NCI-H1092 (cell line): ENCODE results near the gene CACNA1A.

Source experiments
- DNase-seq: peaks from one replicate; lab custom pipeline; 2025; lab: John Stamatoyannopoulos, UW

CACNA1A gene

DNA sequence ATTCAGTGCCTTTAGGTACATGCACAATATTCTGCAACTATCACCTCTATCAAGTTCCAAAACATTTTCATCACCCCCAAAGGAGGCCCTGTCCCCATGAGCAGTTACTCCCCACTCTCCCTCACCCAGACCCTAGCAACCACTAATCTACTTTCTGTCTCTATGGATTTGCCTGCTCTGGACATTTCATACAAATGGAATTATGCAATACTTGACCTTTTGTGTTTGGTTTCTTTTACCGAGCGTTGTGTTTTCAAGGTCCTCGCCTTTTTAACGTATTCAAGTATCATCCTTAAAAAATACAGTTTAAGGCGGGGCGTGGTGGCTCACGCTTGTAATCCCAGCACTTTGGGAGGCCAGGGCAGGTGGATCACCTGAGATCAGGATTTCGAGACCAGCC is 196.4 kb downstream of the CACNA1A start:
- DNase-seq: no peak

- no peak for DNase-seq
Measured at GRCh38 chr19:13303381-13304129, 202.7 kb downstream of the CACNA1A start.

DNA sequence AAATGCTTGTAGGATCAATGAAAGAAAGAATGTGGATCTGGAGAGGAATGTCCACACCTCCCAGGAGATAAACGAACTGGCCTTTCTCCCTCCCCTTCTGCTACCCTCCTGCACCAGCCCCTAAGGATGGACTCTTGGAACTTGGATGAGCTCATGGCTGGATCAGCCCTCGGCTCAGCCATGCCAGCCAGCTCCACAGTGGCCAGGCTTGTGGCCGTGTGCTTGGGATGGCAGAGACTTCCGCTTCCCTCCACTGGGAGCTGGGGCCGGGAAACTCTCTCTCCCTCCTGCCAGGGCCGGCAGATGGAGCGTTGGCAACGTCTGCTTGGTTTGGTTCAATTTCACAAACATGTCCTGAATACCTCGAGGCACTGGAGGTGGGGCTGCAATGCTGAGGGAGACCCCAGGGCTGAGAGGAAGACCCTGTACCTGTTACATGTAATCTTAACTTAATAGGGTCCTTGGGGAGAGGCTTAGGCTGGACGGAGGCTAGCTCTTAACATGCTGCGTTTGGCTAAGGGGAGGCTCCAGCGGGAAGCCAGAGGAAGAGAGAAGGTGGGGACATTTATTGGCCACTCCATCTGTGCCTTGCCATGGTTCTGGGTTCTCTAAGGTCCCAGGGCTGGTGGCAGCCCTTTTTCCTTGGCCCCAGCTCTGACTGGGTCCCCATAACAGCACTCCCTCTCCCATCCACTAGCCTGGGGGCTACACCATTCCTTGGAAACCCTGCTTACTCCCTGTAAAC is 203.6 kb downstream of the CACNA1A start:
- no peak for DNase-seq

- DNase-seq: no peak
Measured at GRCh38 chr19:13301627-13302334, 204.5 kb downstream of the CACNA1A start.

GRCh38 chr19:13300421-13301030 is 205.8 kb downstream of the CACNA1A start:
- DNase-seq: no peak

DNA sequence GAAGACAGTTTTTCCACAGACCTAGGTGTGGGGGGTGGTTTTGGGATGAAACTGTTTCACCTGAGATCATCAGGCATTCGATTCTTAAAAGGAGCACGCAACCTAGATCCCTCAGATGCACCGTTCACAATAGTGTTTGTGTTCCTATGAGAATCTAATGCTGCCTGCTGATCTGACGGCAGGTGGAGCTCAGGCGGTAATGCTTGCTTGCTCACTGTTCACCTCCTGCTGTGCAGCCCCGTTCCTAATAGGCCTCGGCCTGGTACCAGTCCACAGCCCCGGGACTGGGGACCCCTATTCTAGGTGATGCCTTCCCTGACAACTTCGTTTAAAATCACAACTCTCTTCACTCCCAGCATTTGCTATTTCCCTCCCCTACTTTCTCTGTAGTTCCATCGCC is 206.4 kb downstream of the CACNA1A start:
- DNase-seq: no peak

DNA sequence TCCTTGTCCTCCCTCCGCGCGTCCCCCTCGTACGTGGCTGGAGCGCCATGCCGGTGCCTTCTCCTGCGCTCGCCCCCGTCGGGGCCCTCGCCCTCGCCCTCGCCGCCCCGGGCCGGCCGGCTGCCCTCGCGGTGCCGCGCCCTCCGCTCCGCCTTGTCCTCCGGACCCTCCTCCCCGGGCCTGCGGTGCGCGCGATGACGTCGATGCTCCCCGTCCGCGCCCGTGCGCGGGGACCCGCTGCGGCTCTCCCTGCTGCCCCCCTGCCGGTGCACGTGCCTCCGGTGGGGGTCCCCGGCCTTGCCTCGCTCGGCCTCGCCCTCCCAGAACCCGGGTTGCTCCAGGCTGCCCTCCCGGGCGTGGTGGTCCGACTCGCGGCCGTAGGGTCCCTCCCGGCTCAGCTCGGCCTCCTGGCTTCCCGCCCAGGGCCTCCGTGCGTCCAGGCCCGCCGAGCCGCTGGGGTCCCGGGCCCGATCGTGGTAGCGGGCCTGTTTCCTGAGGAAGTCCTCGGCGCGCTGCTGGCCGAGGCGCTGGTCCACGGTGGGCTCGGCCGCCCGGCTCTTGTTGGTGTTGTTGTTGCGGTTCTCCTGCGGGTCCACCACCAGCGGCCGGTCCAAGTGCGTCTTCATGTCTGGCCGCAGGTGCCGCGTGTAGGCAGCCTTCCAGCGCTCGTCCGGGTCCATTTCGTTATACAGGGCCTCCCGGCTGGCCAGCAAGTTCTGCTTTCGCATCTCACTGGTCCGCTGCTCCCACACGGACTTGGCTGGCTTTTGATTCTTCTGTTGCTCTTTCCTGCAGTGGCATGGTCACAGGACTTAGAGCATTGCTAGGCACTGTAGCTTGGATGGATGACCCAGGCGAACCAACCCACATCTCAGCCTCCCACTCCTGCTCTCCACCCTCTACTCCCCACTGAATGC is 207.5 kb downstream of the CACNA1A start:
- no peak for DNase-seq

GRCh38 chr19:13297023-13297422 is 209.3 kb downstream of the CACNA1A start:
- DNase-seq: no peak

DNA sequence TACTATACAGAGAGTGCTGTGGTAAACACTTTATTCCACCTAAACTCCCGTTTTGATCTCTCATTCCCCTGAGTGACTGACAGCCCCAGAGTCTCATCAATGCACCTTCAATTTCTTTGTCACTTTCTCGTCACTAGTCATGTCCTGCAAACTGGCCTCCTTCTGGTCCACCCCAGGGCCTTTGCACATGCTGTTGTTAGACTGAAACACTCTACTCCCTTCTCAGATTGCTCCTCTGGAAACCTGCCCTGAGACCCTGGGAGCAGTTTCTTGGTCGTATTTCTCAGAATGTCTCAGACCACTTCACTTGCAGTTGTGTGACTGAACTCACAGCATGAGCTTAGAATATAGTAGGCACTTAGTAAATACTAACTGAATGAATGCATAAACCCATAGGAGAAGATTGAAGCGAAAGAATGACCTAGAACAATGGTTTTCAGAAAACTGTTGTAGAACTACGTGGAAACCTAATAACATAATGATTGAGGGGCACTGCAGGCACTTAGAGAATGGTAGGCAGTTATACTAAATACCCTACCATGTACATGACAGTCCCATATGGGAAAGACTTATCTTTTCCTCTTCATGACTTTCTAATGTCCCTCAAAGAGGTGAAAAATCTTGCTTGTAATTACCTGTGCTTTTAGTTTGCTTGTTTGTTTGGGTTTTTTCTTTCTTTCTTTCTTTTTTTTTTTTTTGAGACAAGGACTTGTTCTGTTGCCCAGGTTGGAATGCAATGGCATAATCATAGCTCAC is 211.3 kb downstream of the CACNA1A start:
- no peak for DNase-seq

DNA sequence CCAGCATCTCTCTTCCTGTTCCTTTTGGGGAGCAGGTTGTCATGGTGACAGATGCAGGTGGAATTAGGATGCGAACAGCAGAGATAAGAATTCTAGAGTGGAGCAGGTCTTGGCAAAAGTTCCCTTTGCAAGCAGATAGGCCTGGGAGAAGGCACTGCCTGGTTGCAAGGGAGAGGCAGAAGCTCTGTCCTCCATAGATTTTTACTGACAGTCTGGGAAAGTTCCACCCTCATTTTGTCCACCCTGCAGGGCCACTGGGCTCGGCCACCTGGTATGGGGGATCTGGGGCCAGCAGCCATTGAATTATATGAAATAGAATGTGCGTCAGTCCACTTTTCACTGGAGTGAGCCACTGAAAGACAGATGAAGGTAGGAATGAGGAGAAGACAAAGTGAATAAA is 214.4 kb downstream of the CACNA1A start:
- no peak for DNase-seq

- no peak for DNase-seq
Measured at GRCh38 chr19:13290741-13291140, 215.5 kb downstream of the CACNA1A start.

DNA sequence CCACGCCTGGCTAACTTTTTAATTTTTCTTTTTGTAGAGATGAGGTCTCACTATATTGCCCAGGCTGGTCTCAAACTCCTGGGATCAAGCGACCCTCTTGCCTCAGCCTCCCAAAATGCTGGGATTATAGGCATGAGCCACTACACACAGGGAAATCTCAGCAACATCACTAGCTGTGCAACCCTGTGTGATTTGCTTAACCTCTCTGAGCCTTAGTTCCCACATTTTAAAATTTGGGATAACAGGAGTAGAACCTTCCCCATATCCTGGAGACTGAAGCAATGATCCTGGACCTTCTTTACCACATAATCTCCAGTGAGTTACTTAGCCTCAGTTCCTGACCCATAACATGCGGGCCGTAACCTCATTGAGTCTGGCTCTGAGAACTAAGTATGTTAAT is 217.0 kb downstream of the CACNA1A start:
- DNase-seq: no peak

- no peak for DNase-seq
Measured at GRCh38 chr19:13286195-13286985, 219.9 kb downstream of the CACNA1A start.

DNA sequence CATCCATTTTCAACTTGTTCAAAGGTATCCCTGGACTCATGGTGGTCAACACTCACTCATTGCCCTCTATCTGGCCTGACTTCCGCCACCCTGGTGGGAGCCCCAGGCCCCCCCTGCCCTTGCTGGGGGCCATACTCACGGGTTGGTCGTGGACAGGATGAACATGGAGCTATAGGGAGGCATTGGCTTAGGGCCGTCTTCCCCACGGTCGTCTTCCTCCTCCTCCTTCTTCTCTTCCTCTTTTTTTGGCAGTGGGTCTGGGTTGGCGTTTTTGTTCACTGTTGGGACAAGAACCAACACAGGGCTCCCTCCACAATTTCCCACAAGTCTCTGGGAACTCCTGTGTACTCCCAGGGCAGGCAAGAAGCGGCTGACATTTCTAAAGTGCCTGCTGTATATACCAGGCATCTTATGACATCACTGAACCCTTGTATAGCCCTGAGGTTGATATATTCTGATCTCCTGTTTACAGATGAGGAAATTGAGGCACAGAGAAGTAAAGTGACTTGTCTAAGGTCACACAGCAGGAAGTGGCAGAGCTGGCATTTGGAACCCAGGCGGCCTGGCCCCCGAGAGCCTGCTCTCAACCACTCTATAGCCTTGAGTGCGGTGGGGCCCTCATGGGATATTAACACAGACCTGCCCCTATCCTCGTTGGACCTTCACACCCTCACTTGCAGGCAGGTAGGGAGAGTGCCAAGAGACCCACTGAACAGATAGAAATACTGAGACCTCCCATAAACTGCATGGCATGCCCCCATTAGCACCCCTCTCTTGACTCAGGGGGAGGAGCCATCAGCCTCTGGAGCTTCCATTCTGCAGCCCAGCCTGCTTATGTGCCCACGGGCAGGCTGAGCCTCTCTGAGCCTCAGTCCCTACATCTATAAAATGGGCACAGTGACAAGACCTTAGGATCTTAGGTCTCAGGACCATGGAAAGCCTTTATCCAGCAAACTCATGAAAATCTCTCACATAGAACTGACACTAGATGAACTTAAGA is 221.1 kb downstream of the CACNA1A start:
- no peak for DNase-seq

- DNase-seq: no peak
Measured at GRCh38 chr19:13283871-13284270, 222.4 kb downstream of the CACNA1A start.

GRCh38 chr19:13282486-13283065 is 223.7 kb downstream of the CACNA1A start:
- DNase-seq: no peak

- no peak for DNase-seq
Measured at GRCh38 chr19:13281567-13282291, 224.6 kb downstream of the CACNA1A start.
